HG03565 (cell line): ENCODE measurements around the gene TIAM2.
"Not testable (repeated sequence)": the region's sequence is repeated elsewhere in the genome, so short reads cannot be mapped to it uniquely, and the experiment has no call there.

ENCODE experiments used
- ATAC-seq: cut with Tn5 transposase; IDR thresholded peaks from one replicate; pipeline ENCODE4 v1.9.1; 2021; ENCODE audit warnings: mild to moderate bottlenecking, moderate library complexity; ENCODE audit not compliant: unreplicated experiment

Gene TIAM2

GRCh38 chr6:154989448-154989847, 5.7 kb upstream of the TIAM2 start:
- ATAC-seq = no peak

- no peak for ATAC-seq
Measured at GRCh38 chr6:154991207-154991606, 3.9 kb upstream of the TIAM2 start.

GRCh38 chr6:154993026-154993425, 2.1 kb upstream of the TIAM2 start:
- ATAC-seq = no peak

GRCh38 chr6:154993710-154994109, 1.4 kb upstream of the TIAM2 start:
- ATAC-seq = no peak

GRCh38 chr6:154994836-154995253, 270 bp upstream of the TIAM2 start:
- no peak for ATAC-seq

- ATAC-seq = no peak
Measured at GRCh38 chr6:154996016-154996590, 988 bp downstream of the TIAM2 start.

GRCh38 chr6:154996841-154997311, 1.8 kb downstream of the TIAM2 start:
- ATAC-seq = no peak

GRCh38 chr6:154998855-154999254, 3.7 kb downstream of the TIAM2 start:
- no peak for ATAC-seq

- ATAC-seq = no peak
Measured at GRCh38 chr6:155001482-155001881, 6.4 kb downstream of the TIAM2 start.

- ATAC-seq = no peak
Measured at GRCh38 chr6:155001934-155002333, 6.8 kb downstream of the TIAM2 start.

- ATAC-seq = no peak
Measured at GRCh38 chr6:155003476-155003875, 8.4 kb downstream of the TIAM2 start.

GRCh38 chr6:155004017-155004416, 8.9 kb downstream of the TIAM2 start:
- no peak for ATAC-seq

- ATAC-seq = no peak
Measured at GRCh38 chr6:155004576-155005372, 9.7 kb downstream of the TIAM2 start.

- ATAC-seq = no peak
Measured at GRCh38 chr6:155008625-155009024, 13.5 kb downstream of the TIAM2 start.

GRCh38 chr6:155010940-155011339, 15.8 kb downstream of the TIAM2 start:
- ATAC-seq = no peak

GRCh38 chr6:155011809-155012291, 16.7 kb downstream of the TIAM2 start:
- no peak for ATAC-seq

GRCh38 chr6:155013457-155013876, 18.4 kb downstream of the TIAM2 start:
- ATAC-seq = no peak

- no peak for ATAC-seq
Measured at GRCh38 chr6:155014137-155014536, 19.0 kb downstream of the TIAM2 start.

GRCh38 chr6:155014670-155015300, 19.7 kb downstream of the TIAM2 start:
- no peak for ATAC-seq

- ATAC-seq = not testable (repeated sequence)
Measured at GRCh38 chr6:155018415-155018814, 23.3 kb downstream of the TIAM2 start.

- ATAC-seq = no peak
Measured at GRCh38 chr6:155021680-155022079, 26.6 kb downstream of the TIAM2 start.

- ATAC-seq = no peak
Measured at GRCh38 chr6:155022721-155023120, 27.6 kb downstream of the TIAM2 start.
